GM12892 (cell line): Measurements from ENCODE around the gene TBC1D9B.

ENCODE experiments used
- POLR2A ChIP-seq: IDR thresholded peaks from 2 replicates; pipeline ENCODE4 v1.6.1; 2011; ENCODE audit warnings: low read depth, low read length, control low read depth
- POLR2AphosphoS5 ChIP-seq: IDR thresholded peaks from 2 replicates; pipeline ENCODE4 v1.6.1; 2011; ENCODE audit warnings: low read depth, low read length, control low read depth

DNA sequence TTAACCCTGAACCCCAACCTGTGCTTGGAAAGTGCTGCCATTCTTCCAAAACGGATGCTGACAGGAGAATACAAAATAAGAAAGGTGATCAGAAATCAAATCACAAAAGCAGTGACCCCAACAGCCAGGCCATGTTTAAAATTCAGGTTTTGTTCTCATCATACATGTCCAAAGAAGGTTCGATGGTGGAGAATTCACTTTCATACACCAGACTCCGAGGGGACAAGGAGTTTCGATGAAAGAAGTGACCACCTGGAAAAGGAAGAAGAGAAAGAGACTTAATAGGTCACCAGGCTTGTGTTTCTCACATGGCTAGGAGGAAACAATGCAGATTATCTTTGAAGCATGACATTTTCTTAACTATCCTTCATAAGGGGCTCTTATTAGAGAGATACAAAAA, 12.5 kb upstream of the TBC1D9B start:
- TF ChIP-seq POLR2AphosphoS5 (no peak), POLR2A (no peak)
